Tibial artery (tissue), 4 donors: ENCODE measurements around the gene TLK1.

Source experiments
- DNase-seq, 2 donors: peaks; one replicate each; pipeline ENCODE4 v3.0.0-alpha.2; 2019
- H3K27ac ChIP-seq, 2 donors: fragments of 200-600 bp; sonication (generic) in 1 of 2; 1 replicate in 1 of 2; 2 replicates in 1 of 2; pipeline ENCODE4 v1.5.1; 2018 to 2019; ENCODE audit warnings: mild to moderate bottlenecking in 1 of 2
- H3K27me3 ChIP-seq, 2 donors: fragments of 200-600 bp; sonication (generic) in 1 of 2; one replicate each; pipeline versions ENCODE4 v1.5.1 to v1.6.0; 2016 to 2019
- H3K36me3 ChIP-seq, 3 donors: fragments of 200-600 bp; sonication (generic) in 2 of 3; one replicate each; pipeline ENCODE4 v1.5.1; 2016 to 2019; ENCODE audit warnings: mild to moderate bottlenecking in 2 of 3
- H3K4me1 ChIP-seq, 4 donors: fragments of 200-600 bp; sonication (generic) in 2 of 4; 1 replicate in 3 of 4; 2 replicates in 1 of 4; pipeline ENCODE4 v1.5.1; 2016 to 2019
- H3K4me3 ChIP-seq, 2 donors: fragments of 200-600 bp; sonication (generic) in 1 of 2; 1 replicate in 1 of 2; 2 replicates in 1 of 2; pipeline ENCODE4 v1.5.1; 2018 to 2019; ENCODE audit warnings: mild to moderate bottlenecking in 2 of 2
- H3K9me3 ChIP-seq, 3 donors: fragments of 200-600 bp; sonication (generic) in 1 of 3; one replicate each; pipeline ENCODE4 v1.5.1; 2016 to 2019
- intact Hi-C: fragments of 100-400 bp; cut with DNase I; formaldehyde crosslinking; loops from one replicate; pipeline ENCODE4 v1.15.0; 2023; ENCODE audit warnings: low total_unique reads
- TF ChIP-seq, protein P1 (sequence below), 2 experiments: fragments of 200-600 bp in 1 of 2; fragments of 450-650 bp in 1 of 2; IDR thresholded peaks; one replicate each; pipeline ENCODE4 v1.5.1; 2017 to 2019; ENCODE audit warnings: antibody characterized with exemption in 2 of 2, mild to moderate bottlenecking in 1 of 2, moderate library complexity in 1 of 2

TLK1 gene

DNA sequence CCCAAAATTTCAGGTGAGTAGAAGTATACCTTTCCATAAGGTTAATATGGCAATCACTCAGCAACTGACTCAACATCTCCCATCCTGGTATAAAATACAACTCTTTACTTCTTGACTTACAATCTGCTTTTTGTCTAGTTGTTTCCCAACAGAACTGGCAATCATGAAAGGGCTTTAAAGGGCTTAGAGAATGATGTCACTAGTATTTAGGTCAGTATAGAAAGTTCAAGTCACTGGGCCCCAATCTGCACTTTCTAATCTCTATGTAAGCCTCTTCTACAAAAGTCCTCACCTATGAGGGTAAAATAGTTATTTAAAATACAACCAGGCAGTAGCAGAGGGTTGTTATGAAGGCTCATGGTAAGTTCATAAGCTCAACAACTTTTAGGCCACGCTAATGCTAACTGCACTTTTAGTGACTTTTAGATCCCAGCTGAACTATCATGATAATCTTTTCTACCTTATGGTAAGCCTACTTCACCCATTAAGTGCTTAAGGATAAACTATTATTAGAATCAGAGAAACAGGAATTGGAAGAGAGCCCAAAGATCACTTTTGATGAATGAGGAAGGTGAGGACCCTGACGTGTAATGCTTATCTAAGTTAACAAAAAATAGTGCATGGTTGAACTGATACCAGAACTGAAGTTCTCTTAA is 152.0 kb downstream of the TLK1 start:
- no peak overlapping the region for H3K4me3 ChIP-seq
- H3K27ac ChIP-seq: no peak overlapping the region
- H3K27me3 ChIP-seq: no peaks in the 10 kb centered on the region
- intact Hi-C loops: no loop called here
- TF ChIP-seq, protein P1, sequence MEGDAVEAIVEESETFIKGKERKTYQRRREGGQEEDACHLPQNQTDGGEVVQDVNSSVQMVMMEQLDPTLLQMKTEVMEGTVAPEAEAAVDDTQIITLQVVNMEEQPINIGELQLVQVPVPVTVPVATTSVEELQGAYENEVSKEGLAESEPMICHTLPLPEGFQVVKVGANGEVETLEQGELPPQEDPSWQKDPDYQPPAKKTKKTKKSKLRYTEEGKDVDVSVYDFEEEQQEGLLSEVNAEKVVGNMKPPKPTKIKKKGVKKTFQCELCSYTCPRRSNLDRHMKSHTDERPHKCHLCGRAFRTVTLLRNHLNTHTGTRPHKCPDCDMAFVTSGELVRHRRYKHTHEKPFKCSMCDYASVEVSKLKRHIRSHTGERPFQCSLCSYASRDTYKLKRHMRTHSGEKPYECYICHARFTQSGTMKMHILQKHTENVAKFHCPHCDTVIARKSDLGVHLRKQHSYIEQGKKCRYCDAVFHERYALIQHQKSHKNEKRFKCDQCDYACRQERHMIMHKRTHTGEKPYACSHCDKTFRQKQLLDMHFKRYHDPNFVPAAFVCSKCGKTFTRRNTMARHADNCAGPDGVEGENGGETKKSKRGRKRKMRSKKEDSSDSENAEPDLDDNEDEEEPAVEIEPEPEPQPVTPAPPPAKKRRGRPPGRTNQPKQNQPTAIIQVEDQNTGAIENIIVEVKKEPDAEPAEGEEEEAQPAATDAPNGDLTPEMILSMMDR (IDR thresholded peaks at IDR 0.05): no peak
- H3K36me3 ChIP-seq: peaks cover 29 to 52% (median 43%) of the 10 kb centered on the region in 3 donors
- H3K4me1 ChIP-seq: no peaks in the 10 kb centered on the region
- no peaks in the 10 kb centered on the region for H3K9me3 ChIP-seq
- DNase-seq: no peak

DNA sequence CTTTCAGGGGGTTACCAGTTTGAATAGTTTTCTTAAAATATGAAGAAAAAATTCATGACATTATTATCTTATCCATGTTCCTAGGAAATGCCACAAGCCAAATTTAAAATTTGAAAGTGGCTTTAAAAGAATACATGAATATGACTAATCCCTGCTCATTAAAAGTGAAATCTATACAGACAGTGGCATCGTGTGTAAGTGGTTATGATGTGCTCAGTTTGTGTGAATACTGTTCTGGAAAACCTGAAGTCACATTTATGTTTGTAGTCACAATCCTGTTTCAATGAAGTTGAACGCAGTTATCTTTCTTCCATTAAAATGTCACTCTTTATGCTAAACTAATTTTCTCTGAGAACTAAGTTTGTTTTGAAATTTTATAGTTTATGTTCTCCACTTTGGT is 155.9 kb downstream of the TLK1 start:
- no peak overlapping the region for H3K27ac ChIP-seq
- no peak overlapping the region for H3K4me3 ChIP-seq
- H3K36me3 ChIP-seq: peaks cover 14 to 76% (median 48%) of the 10 kb centered on the region in 3 donors
- TF ChIP-seq, protein P1 (IDR thresholded peaks at IDR 0.05): no peak
- H3K9me3 ChIP-seq: no peaks in the 10 kb centered on the region
- H3K4me1 ChIP-seq: no peaks in the 10 kb centered on the region
- no peak for DNase-seq
- no peaks in the 10 kb centered on the region for H3K27me3 ChIP-seq
- intact Hi-C loops: no loop called here

DNA sequence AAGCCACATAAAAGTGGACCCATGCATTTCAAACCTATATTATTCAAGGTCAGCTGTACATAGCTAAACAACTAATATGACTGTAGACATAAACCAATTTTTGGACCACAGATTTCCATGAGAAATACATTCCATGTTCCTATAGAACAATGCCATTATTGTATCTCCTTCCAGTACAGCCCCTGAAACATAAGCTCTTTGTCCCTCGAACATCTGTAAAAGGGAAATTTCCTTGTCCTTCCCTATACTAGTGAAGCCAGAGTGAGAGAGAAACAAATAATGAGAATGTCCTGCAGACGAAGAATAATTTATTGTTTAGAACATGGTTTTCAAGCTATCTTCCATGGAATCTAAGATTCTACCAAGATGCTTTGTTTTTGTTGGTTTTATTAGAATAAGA is 156.3 kb downstream of the TLK1 start:
- Histone ChIP-seq H3K27ac (no peak overlapping the region), H3K27me3 (no peaks in the 10 kb centered on the region), H3K9me3 (no peaks in the 10 kb centered on the region), H3K4me1 (no peaks in the 10 kb centered on the region), H3K4me3 (no peak overlapping the region), H3K36me3 (peaks cover 14 to 79% (median 48%) of the 10 kb centered on the region in 3 donors)
- TF ChIP-seq, protein P1 (IDR thresholded peaks at IDR 0.05): no peak
- intact Hi-C loops: no loop called here
- DNase-seq: no peak

DNA sequence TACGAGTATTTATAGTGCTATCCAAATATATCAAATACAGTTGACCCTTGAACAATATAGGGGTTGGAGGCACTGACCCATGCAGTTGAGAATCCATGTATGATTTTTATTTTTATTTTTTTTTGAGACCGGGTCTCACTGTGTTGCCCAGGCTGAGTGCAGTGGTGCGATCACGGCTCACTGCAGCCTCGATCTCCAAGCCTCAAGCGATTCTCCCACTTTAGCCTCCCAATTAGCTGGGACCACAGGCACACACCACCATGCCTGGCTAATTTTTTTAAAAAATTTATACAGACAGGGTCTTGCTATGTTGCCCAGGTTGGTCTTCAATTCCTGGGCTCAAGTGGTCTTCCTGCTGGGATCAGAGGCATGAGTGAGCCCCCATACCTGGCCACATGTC is 161.0 kb downstream of the TLK1 start:
- Histone ChIP-seq H3K9me3 (no peaks in the 10 kb centered on the region), H3K4me3 (no peak overlapping the region), H3K4me1 (no peaks in the 10 kb centered on the region), H3K27me3 (no peaks in the 10 kb centered on the region), H3K27ac (no peak overlapping the region), H3K36me3 (peaks cover 7 to 75% (median 41%) of the 10 kb centered on the region in 3 donors)
- no peak for DNase-seq
- TF ChIP-seq, protein P1 (IDR thresholded peaks at IDR 0.05): no peak
- intact Hi-C loops: no loop called here

DNA sequence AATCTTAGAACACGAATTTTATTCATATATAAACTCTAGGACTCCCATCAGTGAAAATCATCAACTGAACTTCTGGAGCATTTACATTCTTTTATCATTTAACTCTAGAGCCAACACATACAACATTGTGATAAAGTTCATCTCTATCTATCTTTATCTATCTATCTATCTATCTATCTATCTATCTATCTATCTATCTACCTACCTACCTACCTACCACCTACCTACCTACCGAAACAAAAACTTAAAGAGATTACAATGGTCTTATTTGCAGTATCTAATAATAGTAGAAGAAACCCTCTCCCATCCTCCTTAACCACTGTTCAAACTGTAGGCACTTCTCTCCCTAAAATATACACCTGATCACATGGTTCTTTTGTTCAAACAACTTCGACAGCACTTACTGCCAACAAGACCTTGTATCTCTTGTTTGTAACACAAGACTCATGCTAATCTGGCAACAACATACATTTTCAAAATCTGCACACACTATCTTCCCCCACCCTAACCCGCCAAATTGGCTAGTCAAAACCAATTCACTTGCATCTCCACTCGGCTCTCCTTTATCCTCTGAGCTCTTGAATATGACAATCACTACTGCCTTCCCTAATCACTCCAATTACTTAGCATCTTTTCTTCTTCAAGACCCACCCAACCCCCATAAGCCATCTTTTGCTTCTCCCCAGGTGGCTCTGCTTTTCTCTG is 162.6 kb downstream of the TLK1 start:
- no peaks in the 10 kb centered on the region for H3K9me3 ChIP-seq
- no peaks in the 10 kb centered on the region for H3K27me3 ChIP-seq
- peaks cover 16 to 71% (median 27%) of the 10 kb centered on the region in 3 donors for H3K36me3 ChIP-seq
- no peak overlapping the region for H3K4me3 ChIP-seq
- H3K27ac ChIP-seq: no peak overlapping the region
- intact Hi-C loops: no loop called here
- DNase-seq: no peak
- H3K4me1 ChIP-seq: no peaks in the 10 kb centered on the region
- TF ChIP-seq, protein P1 (IDR thresholded peaks at IDR 0.05): no peak
